Epithelial cell of proximal tubule (primary cell): ENCODE results near the gene SPECC1. TPM values are rescaled to one million over a fixed set of nuclear protein-coding genes. Genes with fewer than 3 reads are reported as not detected.
"Not testable (repeated sequence)": the region's sequence is repeated elsewhere in the genome, so short reads cannot be mapped to it uniquely, and the experiment has no call there.

Experiments
- DNase-seq: peaks from one replicate; pipeline ENCODE4 v3.0.0-alpha.2; 2011; ENCODE audit warnings: low read depth
- H3K4me3 ChIP-seq: 2 replicates; pipeline ENCODE4 v1.5.1; 2011; ENCODE audit warnings: low read depth, mild to moderate bottlenecking, low read length
- total RNA-seq: library from RNA; depleted of rRNA; stranded (reverse); fragments of >200 nt; gene quantifications from 2 replicates; pipeline ENCODE4 v1.2.3, GENCODE V29; 2015
- TF ChIP-seq, protein P1 (sequence below): conservative IDR thresholded peaks from 2 replicates; pipeline ENCODE4 v1.5.1; 2012; ENCODE audit warnings: low read depth, mild to moderate bottlenecking, low read length

The SPECC1 gene
- total RNA-seq, 1 donor from 2014 or later = 39.3 TPM

DNA sequence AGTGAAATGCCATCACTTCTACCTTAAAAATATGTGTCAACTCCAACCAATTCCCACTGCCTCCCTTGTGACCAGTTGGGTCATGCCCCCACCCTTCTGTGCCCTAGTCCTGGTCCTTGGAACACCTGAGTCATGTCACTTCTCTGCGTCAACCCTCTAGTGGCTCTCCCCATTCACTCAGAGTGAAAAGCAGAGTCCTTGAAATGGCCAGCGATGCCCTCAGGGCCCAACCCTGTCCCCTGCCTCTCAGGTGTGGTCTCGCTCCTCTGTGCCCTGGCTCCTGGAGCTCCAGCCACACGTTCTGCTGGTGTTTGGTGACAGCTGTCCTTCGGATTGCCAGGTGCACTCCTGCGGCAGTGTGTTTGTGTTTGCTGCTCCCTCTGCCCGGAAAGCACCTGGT is 89.2 kb downstream of the SPECC1 start:
- no peak for DNase-seq
- TF ChIP-seq, protein P1, sequence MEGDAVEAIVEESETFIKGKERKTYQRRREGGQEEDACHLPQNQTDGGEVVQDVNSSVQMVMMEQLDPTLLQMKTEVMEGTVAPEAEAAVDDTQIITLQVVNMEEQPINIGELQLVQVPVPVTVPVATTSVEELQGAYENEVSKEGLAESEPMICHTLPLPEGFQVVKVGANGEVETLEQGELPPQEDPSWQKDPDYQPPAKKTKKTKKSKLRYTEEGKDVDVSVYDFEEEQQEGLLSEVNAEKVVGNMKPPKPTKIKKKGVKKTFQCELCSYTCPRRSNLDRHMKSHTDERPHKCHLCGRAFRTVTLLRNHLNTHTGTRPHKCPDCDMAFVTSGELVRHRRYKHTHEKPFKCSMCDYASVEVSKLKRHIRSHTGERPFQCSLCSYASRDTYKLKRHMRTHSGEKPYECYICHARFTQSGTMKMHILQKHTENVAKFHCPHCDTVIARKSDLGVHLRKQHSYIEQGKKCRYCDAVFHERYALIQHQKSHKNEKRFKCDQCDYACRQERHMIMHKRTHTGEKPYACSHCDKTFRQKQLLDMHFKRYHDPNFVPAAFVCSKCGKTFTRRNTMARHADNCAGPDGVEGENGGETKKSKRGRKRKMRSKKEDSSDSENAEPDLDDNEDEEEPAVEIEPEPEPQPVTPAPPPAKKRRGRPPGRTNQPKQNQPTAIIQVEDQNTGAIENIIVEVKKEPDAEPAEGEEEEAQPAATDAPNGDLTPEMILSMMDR = no peak

DNA sequence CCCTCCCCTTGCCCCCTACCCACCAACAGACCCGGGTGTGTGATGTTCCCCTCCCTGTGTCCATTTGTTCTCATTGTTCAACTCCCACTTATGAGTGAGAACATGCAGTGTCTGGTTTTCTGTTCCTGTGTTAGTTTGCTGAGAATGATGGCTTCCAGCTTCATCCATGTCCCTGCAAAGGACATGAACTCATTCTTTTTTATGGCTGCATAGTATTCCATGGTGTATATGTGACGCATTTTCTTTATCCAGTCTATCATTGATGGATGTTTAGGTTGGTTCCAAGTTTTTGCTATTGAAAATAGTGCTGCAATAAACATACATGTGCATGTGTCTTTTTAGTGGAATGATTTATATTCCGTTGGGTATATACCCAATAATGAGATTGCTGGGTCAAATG is 91.6 kb downstream of the SPECC1 start:
- DNase-seq, H3K4me3 ChIP-seq: not testable (repeated sequence)

More for the DNA sequence above, 89.2 kb downstream of the SPECC1 start:
- no peak overlapping the region for H3K4me3 ChIP-seq

DNA sequence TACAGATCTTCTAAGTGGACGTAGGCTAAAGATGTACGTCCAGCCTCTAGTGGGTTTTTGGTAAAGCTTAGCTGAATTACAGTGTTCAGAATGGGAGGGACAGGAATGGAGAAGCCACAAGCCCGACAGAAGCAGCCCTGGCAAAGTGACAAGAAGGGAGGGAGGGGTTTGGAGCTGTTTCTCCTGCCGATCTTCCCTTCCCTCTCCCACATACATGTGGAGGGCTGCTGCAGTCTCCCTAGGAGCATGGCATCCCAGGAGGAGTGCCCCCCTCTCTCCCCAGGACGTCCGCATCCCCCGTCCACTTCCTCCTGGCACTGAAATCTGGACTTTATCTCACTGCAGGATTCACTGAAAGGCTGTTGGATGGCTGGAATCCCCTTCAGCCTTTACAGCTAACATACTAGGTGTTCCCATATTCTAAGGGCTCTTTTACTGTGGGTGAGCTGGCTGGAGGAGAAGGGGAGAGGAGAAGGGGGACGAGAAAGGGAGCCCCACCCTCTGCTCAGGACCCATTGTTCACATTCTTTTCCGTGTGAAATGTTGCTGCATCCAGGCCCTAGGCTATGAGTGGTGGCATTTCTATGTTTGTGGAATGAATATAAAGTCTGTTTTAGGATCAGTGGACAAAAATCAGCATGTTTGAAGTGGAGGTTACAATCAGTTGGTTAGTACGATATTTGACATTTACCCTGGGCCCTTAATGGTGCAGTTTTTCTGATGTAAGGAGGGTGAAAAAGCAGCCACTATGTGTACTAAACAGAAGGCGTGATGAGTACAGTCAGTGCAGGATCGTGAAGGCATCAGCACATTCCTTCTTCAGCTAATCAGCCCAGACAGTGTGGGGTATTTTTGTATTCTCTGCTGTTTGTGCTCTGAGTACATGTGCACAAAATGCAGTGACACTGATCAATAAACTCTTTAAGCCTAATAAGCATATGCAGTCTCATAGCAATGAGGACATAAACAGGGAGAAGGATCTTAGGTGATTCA is 94.6 kb downstream of the SPECC1 start:
- TF ChIP-seq, protein P1 = no peak
- no peak overlapping the region for H3K4me3 ChIP-seq
- no peak for DNase-seq

- no peak overlapping the region for H3K4me3 ChIP-seq
- TF ChIP-seq, protein P1 = no peak
- no peak for DNase-seq
Measured at GRCh38 chr17:20105539-20106280, 96.6 kb downstream of the SPECC1 start.

DNA sequence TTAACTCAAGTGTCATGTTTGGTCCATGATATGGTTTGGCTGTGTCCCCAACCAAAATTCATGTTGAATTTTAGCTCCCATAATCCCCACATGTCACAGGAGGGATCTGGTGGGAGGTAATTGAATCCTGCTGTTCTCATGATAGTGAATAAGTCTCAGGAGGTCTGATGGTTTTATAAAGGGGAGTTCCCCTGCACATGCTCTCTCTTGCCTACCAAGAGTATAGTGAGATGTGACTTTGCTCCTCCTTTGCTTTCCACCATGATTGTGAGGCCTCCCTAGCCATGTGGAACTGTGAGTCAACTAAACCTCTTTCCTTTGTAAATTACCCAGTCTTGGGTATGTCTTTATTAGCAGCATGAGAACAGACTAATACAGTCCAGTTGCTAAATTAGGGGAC is 97.3 kb downstream of the SPECC1 start:
- not testable (repeated sequence) for H3K4me3 ChIP-seq, DNase-seq

GRCh38 chr17:20109076-20109475 is 99.9 kb downstream of the SPECC1 start:
- DNase-seq = no peak
- TF ChIP-seq, protein P1 = no peak
- no peak overlapping the region for H3K4me3 ChIP-seq

DNA sequence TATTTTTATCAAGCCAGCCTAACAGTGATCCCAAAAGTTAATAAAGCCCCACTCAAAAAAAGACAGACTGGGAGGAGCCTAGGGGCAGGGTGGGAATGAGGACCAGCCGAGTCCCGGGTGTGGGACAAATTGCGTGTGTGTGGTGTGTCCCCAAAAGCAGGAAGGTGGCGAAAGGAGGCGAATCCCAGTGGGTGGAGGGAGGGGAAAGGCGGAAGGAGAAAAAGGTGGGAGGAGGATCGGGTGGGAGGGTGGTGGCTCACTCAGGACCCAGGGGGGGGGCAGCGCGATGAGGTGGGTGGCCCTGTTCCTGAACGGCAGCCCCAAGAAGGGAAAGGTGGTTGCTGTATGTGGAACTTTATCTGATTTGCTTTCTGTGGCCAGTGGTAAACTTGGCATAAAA is 102.4 kb downstream of the SPECC1 start:
- H3K4me3 ChIP-seq = no peak overlapping the region
- TF ChIP-seq, protein P1 = no peak
- no peak for DNase-seq
